OCI-LY1 (cell line): ENCODE measurements around the gene EXOC6.

ENCODE experiments used
- H2AFZ ChIP-seq: fragments of 200-600 bp; sonication (generic), shearing (Covaris generic); 2 replicates; pipeline ENCODE4 v1.6.0; 2014; ENCODE audit warnings: antibody characterized with exemption, mild to moderate bottlenecking, low read length
- H3F3A ChIP-seq: fragments of 200-600 bp; sonication (generic), shearing (Covaris generic); 2 replicates; pipeline ENCODE4 v1.6.0; 2014; ENCODE audit warnings: mild to moderate bottlenecking, antibody characterized with exemption, low read length, moderate library complexity; ENCODE audit not compliant: insufficient read depth
- H3K27ac ChIP-seq: fragments of 200-600 bp; sonication (generic); 2 replicates; pipeline ENCODE4 v1.5.1; 2014; ENCODE audit warnings: low read length, mixed run types, mild to moderate bottlenecking, low read depth; ENCODE audit not compliant: poor library complexity, severe bottlenecking
- H3K27me3 ChIP-seq: fragments of 200-600 bp; sonication (generic); 2 replicates; pipeline ENCODE4 v1.6.0; 2014; ENCODE audit warnings: antibody characterized with exemption, mild to moderate bottlenecking, low read length, moderate library complexity; ENCODE audit not compliant: insufficient read depth
- H3K36me3 ChIP-seq: fragments of 200-600 bp; sonication (generic); 2 replicates; pipeline ENCODE4 v1.6.1; 2014; ENCODE audit warnings: mild to moderate bottlenecking, antibody characterized with exemption, low read length, moderate library complexity, mixed read lengths; ENCODE audit not compliant: insufficient read depth
- H3K4me1 ChIP-seq: fragments of 200-600 bp; sonication (generic); 2 replicates; pipeline ENCODE4 v1.5.1; 2014; ENCODE audit warnings: mild to moderate bottlenecking, low read length, moderate library complexity; ENCODE audit not compliant: insufficient read depth, severe bottlenecking
- H3K4me2 ChIP-seq: fragments of 200-600 bp; sonication (generic), shearing (Covaris generic); 2 replicates; pipeline ENCODE4 v1.6.1; 2014; ENCODE audit warnings: low read length
- H3K4me3 ChIP-seq: fragments of 200-600 bp; sonication (generic); 2 replicates; pipeline ENCODE4 v1.5.1; 2014; ENCODE audit warnings: low read length, low read depth, mild to moderate bottlenecking, mixed read lengths; ENCODE audit not compliant: poor library complexity, severe bottlenecking
- H3K79me2 ChIP-seq: fragments of 200-600 bp; shearing (Covaris generic); 2 replicates; pipeline ENCODE4 v1.6.1; 2016; ENCODE audit warnings: mixed run types, low read length, mixed read lengths; ENCODE audit not compliant: insufficient read depth
- H3K9ac ChIP-seq: fragments of 200-600 bp; sonication (generic), shearing (Covaris generic); 2 replicates; pipeline ENCODE4 v1.6.1; 2014; ENCODE audit warnings: mild to moderate bottlenecking, low read length, mixed read lengths
- H3K9me2 ChIP-seq: fragments of 200-600 bp; sonication (generic), shearing (Covaris generic); 2 replicates; pipeline ENCODE4 v1.6.1; 2014; ENCODE audit warnings: low read depth, mild to moderate bottlenecking, low read length, mixed read lengths
- H3K9me3 ChIP-seq: fragments of 200-600 bp; shearing (Covaris generic); 2 replicates; pipeline ENCODE4 v1.6.1; 2014; ENCODE audit warnings: low read length, mixed read lengths
- H4K20me1 ChIP-seq: fragments of 200-600 bp; sonication (generic), shearing (Covaris generic); 2 replicates; pipeline ENCODE4 v1.6.0; 2016; ENCODE audit warnings: mild to moderate bottlenecking, low read length; ENCODE audit not compliant: insufficient read depth
- CTCF ChIP-seq: fragments of 200-600 bp; sonication (generic), shearing (Covaris generic); IDR thresholded peaks from 2 replicates; pipeline ENCODE4 v1.5.1; 2017; ENCODE audit warnings: mild to moderate bottlenecking, antibody characterized with exemption, low read length, moderate library complexity, mixed read lengths
- EZH2 ChIP-seq: fragments of 200-600 bp; sonication (generic), shearing (Covaris generic); IDR thresholded peaks from 2 replicates; pipeline ENCODE4 v1.8.0; 2017; ENCODE audit warnings: borderline replicate concordance, mixed run types, mild to moderate bottlenecking, antibody characterized with exemption, low read length, moderate library complexity, mixed read lengths

EXOC6 gene

DNA sequence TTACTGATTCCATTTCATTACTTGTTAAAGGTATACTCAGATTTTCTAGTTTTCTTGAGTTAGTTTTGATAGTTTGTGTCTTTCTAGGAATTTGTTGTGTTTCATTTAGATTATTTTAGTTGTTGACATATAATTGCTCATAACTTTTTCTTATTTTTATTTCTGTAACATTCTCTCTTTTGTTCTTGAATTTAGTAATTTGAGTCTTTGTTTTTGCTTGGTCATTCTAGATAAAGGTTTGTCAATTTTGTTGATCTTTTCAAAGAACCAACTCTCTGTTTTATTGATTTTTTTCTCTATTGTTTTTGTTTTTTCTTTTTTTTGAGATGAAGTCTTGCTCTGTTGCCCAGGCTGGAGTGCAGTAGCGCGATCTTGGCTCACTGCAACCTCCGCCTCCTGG is 7.2 kb downstream of the EXOC6 start:
- H3K79me2 ChIP-seq: no peaks in the 10 kb centered on the region
- H2AFZ ChIP-seq: no peak overlapping the region

DNA sequence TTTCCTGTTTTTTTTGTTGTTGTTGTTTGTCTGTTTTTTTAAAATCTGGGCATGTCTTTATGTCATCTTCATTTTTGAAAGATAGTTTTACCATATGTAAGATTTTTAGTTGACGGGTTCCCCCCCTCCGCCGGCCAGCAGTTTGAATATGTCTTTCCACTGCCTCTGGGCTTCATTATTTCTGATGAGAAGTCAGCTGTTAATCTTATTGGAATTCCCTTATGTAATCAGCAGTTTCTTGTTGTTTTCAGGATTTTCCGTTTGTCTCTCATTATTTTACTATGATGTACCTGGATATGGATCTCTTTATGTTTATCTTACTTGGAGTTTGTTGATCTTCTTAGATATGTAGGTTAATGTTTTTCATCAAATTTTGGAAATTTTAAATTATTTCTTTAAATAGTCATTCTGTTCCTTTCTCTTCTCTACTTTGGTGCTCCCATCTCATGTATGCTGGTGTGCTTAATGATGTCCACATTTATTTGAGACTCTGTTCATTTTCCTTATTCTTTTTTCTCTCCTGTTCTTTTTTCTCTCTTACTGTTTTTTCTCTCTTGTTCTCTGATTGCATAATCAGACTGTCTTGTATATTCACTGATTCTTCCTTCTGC is 9.7 kb downstream of the EXOC6 start:
- no peak overlapping the region for H3K4me2 ChIP-seq
- H3K9me3 ChIP-seq: no peaks in the 10 kb centered on the region
- no peaks in the 10 kb centered on the region for H3K4me1 ChIP-seq
- no peaks in the 10 kb centered on the region; the same call in 1 of the 2 replicates for H3K36me3 ChIP-seq
- no peak overlapping the region for H3K9ac ChIP-seq
- H2AFZ ChIP-seq: no peak overlapping the region
- no peaks in the 10 kb centered on the region for H4K20me1 ChIP-seq
- H3F3A ChIP-seq: no peaks in the 10 kb centered on the region
- no peak overlapping the region for H3K27ac ChIP-seq
- no peak overlapping the region for H3K4me3 ChIP-seq
- no peaks in the 10 kb centered on the region for H3K79me2 ChIP-seq
- no peaks in the 10 kb centered on the region for H3K9me2 ChIP-seq
- TF ChIP-seq CTCF: no peak
- no peak for TF ChIP-seq EZH2
- no peaks in the 10 kb centered on the region for H3K27me3 ChIP-seq

More for the DNA sequence above, 7.2 kb downstream of the EXOC6 start:
- Histone ChIP-seq H3K36me3 (no peaks in the 10 kb centered on the region; the same call in 1 of the 2 replicates), H3K9me3 (no peaks in the 10 kb centered on the region), H3K4me3 (no peak overlapping the region), H3K4me1 (no peaks in the 10 kb centered on the region), H3K27ac (no peak overlapping the region), H3K9me2 (no peaks in the 10 kb centered on the region), H3F3A (no peaks in the 10 kb centered on the region), H4K20me1 (no peaks in the 10 kb centered on the region), H3K27me3 (no peaks in the 10 kb centered on the region), H3K4me2 (no peak overlapping the region), H3K9ac (no peak overlapping the region)
- TF ChIP-seq CTCF: no peak
- TF ChIP-seq EZH2: no peak

DNA sequence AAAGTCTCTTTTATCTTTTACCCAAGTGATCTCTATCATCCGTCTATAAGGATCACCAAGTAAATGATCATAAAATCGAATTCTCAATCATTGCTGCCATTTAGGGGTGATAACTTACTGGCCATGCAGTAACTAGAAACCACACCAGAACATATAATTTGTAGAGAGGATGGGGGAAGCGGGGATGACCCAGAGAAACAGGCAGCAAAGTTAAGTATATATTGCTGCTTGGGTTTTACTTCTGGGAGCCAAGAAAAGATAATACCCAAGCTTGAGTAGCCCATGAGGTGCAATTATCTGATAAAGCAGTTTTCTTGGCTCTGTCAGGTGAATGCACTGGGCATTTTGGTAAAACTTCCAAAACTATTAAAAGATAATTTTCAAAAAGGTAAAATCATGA is 18.9 kb downstream of the EXOC6 start:
- H3K9ac ChIP-seq: no peak overlapping the region
- H2AFZ ChIP-seq: no peak overlapping the region
- no peaks in the 10 kb centered on the region for H4K20me1 ChIP-seq
- H3K4me3 ChIP-seq: no peak overlapping the region
- no peaks in the 10 kb centered on the region; the same call in 1 of the 2 replicates for H3K36me3 ChIP-seq
- H3K27ac ChIP-seq: no peak overlapping the region
- H3K27me3 ChIP-seq: no peaks in the 10 kb centered on the region
- no peaks in the 10 kb centered on the region for H3K9me3 ChIP-seq
- no peak for TF ChIP-seq CTCF
- TF ChIP-seq EZH2: no peak
- H3K4me1 ChIP-seq: no peaks in the 10 kb centered on the region
- no peaks in the 10 kb centered on the region for H3F3A ChIP-seq
- H3K9me2 ChIP-seq: no peaks in the 10 kb centered on the region
- no peak overlapping the region for H3K4me2 ChIP-seq
- H3K79me2 ChIP-seq: no peaks in the 10 kb centered on the region
